ENCODE measurements around the gene TAF8.

GRCh38 chr6:42108071-42108470 is 57.7 kb downstream of the TAF8 start:
- TF ChIP-seq CTCF (IDR thresholded peaks at IDR 0.05) = no peak
- TF ChIP-seq POLR2A (IDR thresholded peaks at IDR 0.05) = no peak

Measured in esophagus squamous epithelium (tissue), 4 donors.